Fibroblast of skin of right biceps (primary cell): ENCODE measurements around the gene ZNF43.
A peak's percentile ranks its signal among the peaks of the same experiment; 100 is the strongest.
"Not testable (repeated sequence)": the region's sequence is repeated elsewhere in the genome, so short reads cannot be mapped to it uniquely, and the experiment has no call there.

Experiments used
- DNase-seq: peaks from one replicate; pipeline ENCODE4 v3.0.0-alpha.2; 2013

ZNF43 gene

GRCh38 chr19:21808400-21809000 lies 27.5 kb downstream of the ZNF43 start:
- not testable (repeated sequence) for DNase-seq

- no peak for DNase-seq
These were observed 46.4 kb downstream of the ZNF43 start for GRCh38 chr19:21789466-21790085.

- no peak for DNase-seq
These were observed 49.0 kb downstream of the ZNF43 start for GRCh38 chr19:21786936-21787335.

GRCh38 chr19:21775792-21776191 lies 60.2 kb downstream of the ZNF43 start:
- DNase-seq: not testable (repeated sequence)

- peak; percentile 95 for DNase-seq
These were observed 68.7 kb downstream of the ZNF43 start, which contains the start of gene ZNF100 for GRCh38 chr19:21767065-21767800. Gene ZNF100 (minus strand): TSS chr19:21767579. CDS start chr19:21767429, 150 bp downstream.

GRCh38 chr19:21766705-21767064 lies 69.3 kb downstream of the ZNF43 start:
- not testable (repeated sequence) for DNase-seq

- no peak for DNase-seq
These were observed 70.8 kb downstream of the ZNF43 start for GRCh38 chr19:21765151-21765550.

- DNase-seq: not testable (repeated sequence)
These were observed 74.4 kb downstream of the ZNF43 start for GRCh38 chr19:21761547-21761946.

- no peak for DNase-seq
These were observed 77.7 kb downstream of the ZNF43 start for GRCh38 chr19:21758296-21758695.

GRCh38 chr19:21755555-21755954 lies 80.4 kb downstream of the ZNF43 start:
- not testable (repeated sequence) for DNase-seq
